ENCODE results near the gene ABCA7.
A peak's percentile ranks its signal among the peaks of the same experiment; 100 is the strongest.

Gene ABCA7

GRCh38 chr19:1065606-1066109 lies 25.8 kb downstream of the ABCA7 start:
- Histone ChIP-seq H3K79me2 (ENCODE audit: insufficient read depth, low read depth) (peaks cover 20% of the 10 kb centered on the region), H3K27me3 (ENCODE audit: insufficient read depth, low read depth) (no peaks in the 10 kb centered on the region), H4K20me1 (ENCODE audit: insufficient read depth) (no peaks in the 10 kb centered on the region), H2AFZ (ENCODE audit: low read depth) (no peak overlapping the region), H3K36me3 (ENCODE audit: insufficient read depth) (no peaks in the 10 kb centered on the region), H3K4me2 (no peak overlapping the region), H3K4me1 (ENCODE audit: low read depth, poor library complexity, severe bottlenecking) (peaks cover 13% of the 10 kb centered on the region), H3K9ac (no peak overlapping the region), H3K4me3 (IDR thresholded peaks at IDR 0.05; ENCODE audit: insufficient read depth, low read depth, low read length) (no peak overlapping the region), H3K27ac (no peak overlapping the region)
- TF ChIP-seq CTCF (conservative IDR thresholded peaks at IDR 0.05; ENCODE audit: low read depth, low read length) = no peak

- no peaks in the 10 kb centered on the region for H3K36me3 ChIP-seq (ENCODE audit: insufficient read depth)
- H3K4me1 ChIP-seq (ENCODE audit: low read depth, poor library complexity, severe bottlenecking) = peaks cover 13% of the 10 kb centered on the region
- no peak overlapping the region for H3K4me3 ChIP-seq (IDR thresholded peaks at IDR 0.05; ENCODE audit: insufficient read depth, low read depth, low read length)
- H3K9ac ChIP-seq = peak overlapping the region; percentile 57; the same call in 1 of the 2 replicates
- peak overlapping the region; percentile 64 for H3K4me2 ChIP-seq
- peak overlapping the region; percentile 36; the same call in 1 of the 2 replicates for H2AFZ ChIP-seq (ENCODE audit: low read depth)
- H3K79me2 ChIP-seq (ENCODE audit: insufficient read depth, low read depth) = peaks cover 20% of the 10 kb centered on the region
- no peaks in the 10 kb centered on the region for H3K27me3 ChIP-seq (ENCODE audit: insufficient read depth, low read depth)
- H4K20me1 ChIP-seq (ENCODE audit: insufficient read depth) = no peaks in the 10 kb centered on the region
- no peak overlapping the region for H3K27ac ChIP-seq
- no peak for TF ChIP-seq CTCF (conservative IDR thresholded peaks at IDR 0.05; ENCODE audit: low read depth, low read length)
Measured at GRCh38 chr19:1066251-1066747, 26.4 kb downstream of the ABCA7 start.

DNA sequence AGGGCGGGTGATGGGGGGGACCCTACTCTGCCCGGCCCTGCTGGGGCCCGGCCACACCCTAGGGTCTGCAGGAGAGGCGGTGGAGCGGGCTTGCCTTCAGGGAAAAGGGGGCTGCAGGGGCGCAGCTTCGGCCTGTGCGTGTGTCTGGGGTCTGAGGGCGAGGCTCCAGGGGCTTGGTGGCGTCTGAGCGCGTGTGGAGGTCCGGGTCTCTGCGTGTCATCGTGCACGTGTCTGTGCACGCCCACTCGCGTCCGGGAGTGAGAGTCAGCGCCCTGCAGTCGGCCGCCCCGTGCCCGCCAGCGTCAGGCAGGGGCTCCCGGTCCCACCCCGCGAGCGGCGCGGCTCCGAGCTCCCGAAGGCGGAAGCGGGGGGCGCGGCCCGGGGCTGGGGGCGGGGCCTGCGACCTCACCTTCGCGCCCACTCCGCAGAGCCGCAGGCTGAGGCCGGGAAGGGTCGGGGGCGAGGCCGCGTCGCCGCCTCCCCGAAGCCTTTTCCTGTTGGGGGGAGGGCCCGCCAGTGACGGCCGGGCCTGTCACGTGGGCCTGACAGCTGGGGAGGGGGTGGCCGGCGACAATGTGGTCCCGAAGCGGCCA lies 26.9 kb downstream of the ABCA7 start, which contains the start of gene ARHGAP45:
TSS of gene ARHGAP45 (plus strand) at position 420 of the 593 bp plus-strand sequence. CDS start 239 bp downstream, outside the sequence.
- Histone ChIP-seq H2AFZ (ENCODE audit: low read depth) (peak within 1 kb of the TSS; percentile 36; the same call in 1 of the 2 replicates), H3K36me3 (ENCODE audit: insufficient read depth) (no peaks in the 10 kb centered on the region), H3K27ac (peak within 1 kb of the TSS; percentile 48; the same call in 1 of the 2 replicates), H3K9ac (peak within 1 kb of the TSS; percentile 57; the same call in 1 of the 2 replicates), H3K4me3 (IDR thresholded peaks at IDR 0.05; ENCODE audit: insufficient read depth, low read depth, low read length) (no peak within 1 kb of the TSS), H3K27me3 (ENCODE audit: insufficient read depth, low read depth) (no peaks in the 10 kb centered on the region), H3K4me1 (ENCODE audit: low read depth, poor library complexity, severe bottlenecking) (peaks cover 13% of the 10 kb centered on the region), H4K20me1 (ENCODE audit: insufficient read depth) (no peaks in the 10 kb centered on the region), H3K4me2 (peak within 1 kb of the TSS; percentile 64), H3K79me2 (ENCODE audit: insufficient read depth, low read depth) (peaks cover 20% of the 10 kb centered on the region)
- TF ChIP-seq CTCF (conservative IDR thresholded peaks at IDR 0.05; ENCODE audit: low read depth, low read length) = no peak

DNA sequence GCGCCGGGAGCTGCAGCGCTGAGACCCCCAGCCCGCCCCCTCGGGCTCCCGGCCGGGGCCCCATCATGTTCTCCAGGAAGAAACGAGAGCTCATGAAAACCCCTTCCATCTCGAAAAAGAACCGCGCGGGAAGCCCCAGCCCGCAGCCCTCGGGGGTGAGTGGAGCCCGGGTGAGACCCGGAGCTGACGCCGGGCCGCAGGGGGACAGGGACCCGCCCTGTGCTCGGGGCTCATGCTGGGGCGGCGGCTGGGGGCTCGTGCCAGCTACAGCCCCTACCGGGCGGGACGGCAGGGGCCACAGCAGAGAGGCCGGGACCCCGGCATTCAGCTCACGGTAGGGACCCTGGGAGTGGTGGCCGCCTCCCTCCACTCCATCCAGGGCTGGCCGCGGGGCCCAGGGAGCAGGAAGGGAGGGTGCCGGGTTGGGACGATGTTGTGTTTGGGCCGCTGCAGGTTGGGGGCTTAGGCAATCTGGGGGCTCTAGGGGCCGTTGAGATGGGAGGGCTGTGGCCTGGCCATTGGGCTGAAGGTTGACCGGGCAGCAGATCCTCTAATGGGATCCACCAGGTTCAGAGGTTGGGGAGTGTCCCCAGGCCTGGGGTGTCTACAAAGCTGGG lies 27.5 kb downstream of the ABCA7 start:
- Histone ChIP-seq H3K4me2 (peak overlapping the region; percentile 64), H3K9ac (peak overlapping the region; percentile 57; the same call in 1 of the 2 replicates), H3K79me2 (ENCODE audit: insufficient read depth, low read depth) (peaks cover 20% of the 10 kb centered on the region), H3K4me1 (ENCODE audit: low read depth, poor library complexity, severe bottlenecking) (peaks cover 13% of the 10 kb centered on the region), H4K20me1 (ENCODE audit: insufficient read depth) (no peaks in the 10 kb centered on the region), H3K27me3 (ENCODE audit: insufficient read depth, low read depth) (no peaks in the 10 kb centered on the region), H3K36me3 (ENCODE audit: insufficient read depth) (no peaks in the 10 kb centered on the region), H3K27ac (peak overlapping the region; percentile 48; the same call in 1 of the 2 replicates), H3K4me3 (IDR thresholded peaks at IDR 0.05; ENCODE audit: insufficient read depth, low read depth, low read length) (no peak overlapping the region), H2AFZ (ENCODE audit: low read depth) (peak overlapping the region; percentile 36; the same call in 1 of the 2 replicates)
- TF ChIP-seq CTCF (conservative IDR thresholded peaks at IDR 0.05; ENCODE audit: low read depth, low read length) = no peak

All from KMS-11 (cell line).